GM21367 (cell line): ENCODE measurements around the gene ANO6.

ENCODE experiments used
- ATAC-seq: cut with Tn5 transposase; IDR thresholded peaks from one replicate; pipeline ENCODE4 v1.9.1; 2021; ENCODE audit not compliant: unreplicated experiment

The ANO6 gene

DNA sequence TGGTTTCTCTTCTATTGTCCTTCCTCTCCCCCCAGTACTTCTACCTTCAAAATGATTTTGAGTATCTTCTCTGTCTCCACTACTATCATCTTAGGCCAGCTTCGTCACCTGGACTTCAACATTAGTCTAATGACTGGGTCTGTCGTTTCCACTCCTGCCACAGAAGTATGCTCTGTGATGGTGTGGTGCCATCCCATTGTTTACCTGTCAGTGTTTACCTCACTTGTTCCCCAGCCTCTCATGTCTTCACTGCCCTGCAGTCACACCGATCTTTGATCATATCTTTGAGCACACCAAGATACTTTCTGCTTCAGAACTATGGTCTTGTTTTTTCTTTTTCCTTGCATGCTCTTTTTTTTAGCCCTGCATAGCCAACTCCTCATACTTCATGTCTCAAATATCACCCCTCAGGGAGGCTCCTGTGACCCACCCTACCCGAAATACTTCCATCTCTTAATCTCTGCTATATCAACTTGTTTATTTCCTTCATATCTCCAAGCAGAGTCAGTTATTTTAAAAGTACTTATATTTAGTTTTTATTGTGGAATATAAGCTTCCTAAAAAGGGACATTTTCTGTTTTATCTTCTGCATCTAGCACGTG, 60.4 kb downstream of the ANO6 start:
- ATAC-seq = no peak

- ATAC-seq = no peak
Observed at GRCh38 chr12:45278447-45278846, 62.6 kb downstream of the ANO6 start.

DNA sequence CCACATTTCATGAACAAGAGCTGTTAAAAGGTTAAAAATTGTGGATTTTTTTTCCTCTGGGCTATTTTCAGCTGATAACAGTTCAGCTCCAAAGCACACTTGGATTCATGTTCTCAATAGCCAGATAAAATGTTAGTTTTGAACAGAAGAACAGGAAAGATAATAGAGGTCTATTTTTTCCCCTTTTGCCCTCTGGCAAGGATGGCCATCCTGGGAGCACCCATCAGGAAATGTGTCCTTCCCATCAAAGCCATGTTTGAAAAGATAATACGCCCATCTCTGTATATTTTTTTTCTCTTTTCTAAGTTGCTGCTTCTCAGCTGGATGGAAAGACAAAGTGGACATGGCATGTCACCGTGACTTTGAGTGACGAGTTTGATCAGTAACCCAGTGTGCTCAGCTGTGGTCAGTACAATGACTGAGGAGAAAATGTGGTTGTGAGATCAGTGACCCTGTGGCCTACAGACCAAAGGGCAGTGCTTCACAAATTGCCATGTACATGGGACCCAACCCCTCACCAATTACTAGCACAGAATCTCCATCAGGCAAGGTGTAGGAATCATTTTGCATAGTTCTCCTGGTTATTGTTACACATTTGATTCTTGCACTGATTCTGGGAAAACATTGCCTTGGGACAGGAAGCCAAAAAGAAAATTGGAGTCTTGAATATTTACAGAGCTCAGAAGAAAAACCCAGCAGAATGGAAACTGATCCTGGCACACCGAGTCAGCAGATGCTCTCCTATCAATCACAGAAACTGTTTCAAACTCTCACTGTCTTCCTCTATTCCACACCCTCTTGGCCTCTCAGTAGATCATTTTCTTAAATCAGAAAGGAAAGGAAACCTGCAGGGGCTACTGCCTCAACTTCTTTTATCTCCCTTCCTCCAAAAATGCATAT, 64.3 kb downstream of the ANO6 start:
- ATAC-seq = no peak

GRCh38 chr12:45281994-45282393, 66.1 kb downstream of the ANO6 start:
- no peak for ATAC-seq

- no peak for ATAC-seq
Observed at GRCh38 chr12:45282411-45282810, 66.5 kb downstream of the ANO6 start.

DNA sequence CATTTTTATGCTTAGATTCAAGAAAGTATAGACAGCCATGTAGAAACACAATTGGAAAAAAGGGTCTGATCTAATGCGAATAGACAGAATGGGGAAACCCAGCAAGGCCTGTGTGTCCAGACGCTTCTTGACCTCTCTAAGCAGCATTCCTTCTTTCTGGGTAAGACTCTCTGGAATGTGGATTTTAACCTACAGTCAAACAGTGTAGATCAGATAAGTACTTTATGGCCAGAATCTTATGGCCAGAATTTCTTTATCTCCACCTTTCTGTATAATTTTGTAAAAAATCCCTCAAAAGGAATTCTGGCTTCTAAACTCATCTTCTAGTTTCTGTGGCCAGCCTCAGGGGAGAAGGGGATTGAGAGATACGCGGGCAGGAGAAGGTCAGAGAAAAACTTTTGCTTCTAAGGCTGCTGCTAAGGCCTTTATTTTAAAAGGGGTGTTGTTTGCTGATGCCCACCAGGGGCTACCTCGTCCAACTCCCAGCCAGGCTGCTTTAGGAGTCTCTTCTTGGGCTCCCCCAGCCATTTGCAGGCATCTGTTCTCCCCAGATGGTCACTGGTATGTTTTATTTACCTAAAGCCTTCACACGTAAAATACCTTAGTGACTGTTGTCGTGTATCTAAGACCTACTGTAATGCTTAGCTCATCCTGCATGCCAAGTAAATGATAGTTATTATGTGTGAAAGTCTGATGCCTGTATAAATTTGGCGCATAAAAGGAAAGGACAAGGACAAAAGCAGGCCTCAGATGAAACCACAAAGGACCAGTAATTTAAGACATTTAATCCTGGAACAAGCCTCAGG, 68.4 kb downstream of the ANO6 start:
- ATAC-seq = no peak

GRCh38 chr12:45285717-45286116, 69.8 kb downstream of the ANO6 start:
- ATAC-seq = no peak

GRCh38 chr12:45286621-45287020, 70.7 kb downstream of the ANO6 start:
- ATAC-seq = no peak

DNA sequence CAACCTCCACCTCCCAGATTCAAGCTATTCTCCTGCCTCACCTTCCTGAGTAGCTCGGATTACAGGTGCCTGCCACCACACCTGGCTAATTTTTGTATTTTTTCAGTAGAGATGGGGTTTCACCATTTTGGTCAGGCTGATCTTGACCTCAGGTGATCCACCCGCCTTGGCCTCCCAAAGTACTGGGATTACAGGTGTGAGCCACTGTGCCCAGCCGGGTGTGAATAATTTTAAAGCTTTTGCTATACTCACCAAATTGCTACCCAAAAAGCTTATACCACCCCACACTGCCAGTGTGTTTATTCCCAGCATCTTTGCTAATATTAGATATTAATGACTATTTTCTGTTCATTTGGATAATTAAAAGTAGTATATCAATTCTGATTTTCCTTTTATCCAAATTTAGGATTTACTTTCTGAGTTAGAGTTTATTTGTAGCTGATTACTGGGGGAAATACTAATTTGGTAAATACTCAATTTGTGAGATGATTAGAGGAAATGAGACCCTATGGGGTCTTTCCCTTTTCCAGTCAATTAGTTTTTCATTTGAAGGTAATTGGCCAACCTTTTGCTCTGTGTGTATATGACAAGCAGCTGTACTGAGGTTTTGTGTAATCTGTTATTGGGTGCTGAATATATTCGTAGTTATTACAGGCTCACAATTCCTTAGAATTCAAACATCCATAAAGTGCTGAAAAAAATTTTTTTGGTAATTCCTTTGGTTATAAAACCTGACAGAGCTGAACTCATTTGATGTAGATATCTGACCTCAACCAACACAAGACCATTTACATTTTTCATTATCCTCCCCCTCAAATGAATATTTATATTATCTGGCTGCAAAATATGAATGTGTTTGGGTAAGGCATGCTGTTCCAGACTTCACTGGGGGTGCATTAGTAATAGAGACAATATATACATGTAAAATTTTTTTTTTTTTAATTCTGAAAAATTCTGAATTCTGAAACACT, 73.6 kb downstream of the ANO6 start:
- ATAC-seq = no peak

DNA sequence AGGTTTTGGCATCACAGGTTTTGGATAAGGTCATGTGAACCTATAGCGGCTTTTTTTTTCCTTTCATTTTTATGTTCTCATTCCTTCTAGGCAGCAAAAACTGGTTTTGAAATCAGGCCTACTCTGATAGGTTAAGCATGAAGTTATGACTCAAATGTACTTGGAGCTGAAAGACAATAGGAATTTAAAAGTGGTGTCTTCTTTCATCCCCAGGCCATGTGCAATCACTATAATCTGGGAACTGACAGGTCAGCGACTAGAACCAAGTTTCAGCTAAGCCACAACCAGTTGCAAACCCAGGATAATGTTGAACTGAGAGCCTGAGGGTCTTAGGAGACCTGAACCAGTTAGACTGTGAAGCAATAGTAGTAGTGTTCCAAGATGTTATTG, 74.3 kb downstream of the ANO6 start:
- ATAC-seq = no peak

DNA sequence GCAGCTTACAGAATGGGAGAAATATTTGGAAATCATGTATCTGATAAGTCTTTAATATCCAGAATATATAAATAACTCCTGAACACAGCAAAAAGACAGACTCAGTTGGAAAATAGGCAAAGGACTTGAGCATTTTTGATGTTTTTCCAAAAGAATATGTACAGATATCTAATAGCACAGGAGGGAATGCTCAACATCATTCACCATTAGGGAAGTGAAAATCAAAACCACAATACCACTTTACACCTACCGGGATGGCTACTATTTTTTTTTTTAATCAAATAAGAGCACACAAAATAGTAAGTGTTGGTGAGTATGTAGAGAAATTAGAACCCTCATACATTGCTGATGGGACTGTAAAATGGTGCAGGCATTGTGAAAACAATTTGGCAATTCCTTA, 75.6 kb downstream of the ANO6 start:
- no peak for ATAC-seq

DNA sequence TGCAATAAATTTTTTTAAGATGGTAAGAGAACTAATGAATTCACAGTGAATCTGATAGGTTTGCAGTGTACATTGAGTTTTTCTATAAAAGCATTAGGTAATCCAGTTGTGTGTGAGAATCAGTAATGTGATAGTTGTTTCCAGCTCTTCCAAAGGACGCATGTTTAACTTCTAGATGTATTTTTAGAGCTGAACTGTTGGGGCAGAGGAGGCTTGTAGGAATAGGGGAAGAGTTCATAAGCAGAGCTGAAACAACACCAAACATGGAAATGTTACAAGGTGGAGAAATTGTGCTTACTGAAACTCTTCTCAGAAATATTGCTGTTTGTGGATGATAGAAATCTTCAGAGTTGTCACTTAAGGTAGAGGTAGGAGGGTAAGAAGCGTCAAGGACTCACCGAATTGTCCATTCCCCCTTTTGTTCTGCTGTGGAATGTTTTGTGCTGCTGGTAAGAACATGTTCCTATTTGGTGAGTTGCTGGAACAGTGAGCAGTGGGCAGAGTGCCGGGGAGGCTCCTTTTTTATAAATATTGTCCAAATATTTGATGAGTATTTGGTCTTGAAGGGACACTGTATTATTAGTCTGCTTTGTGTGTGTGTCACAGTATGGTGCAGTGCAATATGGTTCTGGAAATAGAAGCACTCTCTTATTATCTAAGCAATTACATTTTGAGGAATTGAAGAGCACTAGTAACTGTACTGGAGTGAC, 76.7 kb downstream of the ANO6 start:
- no peak for ATAC-seq

- ATAC-seq = no peak
Observed at GRCh38 chr12:45294906-45295305, 79.0 kb downstream of the ANO6 start.

- ATAC-seq = no peak
Observed at GRCh38 chr12:45296046-45296586, 80.2 kb downstream of the ANO6 start.

GRCh38 chr12:45298047-45298446, 82.2 kb downstream of the ANO6 start:
- no peak for ATAC-seq

GRCh38 chr12:45298721-45299692, 83.1 kb downstream of the ANO6 start:
- ATAC-seq = no peak

- ATAC-seq = no peak
Observed at GRCh38 chr12:45302621-45303369, 86.9 kb downstream of the ANO6 start.

- no peak for ATAC-seq
Observed at GRCh38 chr12:45303945-45304344, 88.0 kb downstream of the ANO6 start.
